Ishikawa (cell line): ENCODE results near the gene ARID1B.

ENCODE experiments used
- CREB1 ChIP-seq: IDR thresholded peaks from 2 replicates; pipeline ENCODE4 v1.6.1; 2012; ENCODE audit warnings: low read depth
- EGR1 ChIP-seq: IDR thresholded peaks from 2 replicates; pipeline ENCODE4 v1.6.1; 2012
- FOXM1 ChIP-seq: IDR thresholded peaks from 2 replicates; pipeline ENCODE4 v1.6.1; 2012; ENCODE audit warnings: low read depth, borderline replicate concordance
- RAD21 ChIP-seq: IDR thresholded peaks from 2 replicates; pipeline ENCODE4 v1.6.1; 2012; ENCODE audit warnings: low read depth
- YY1 ChIP-seq: IDR thresholded peaks from 2 replicates; pipeline ENCODE4 v1.6.1; 2012; ENCODE audit warnings: low read depth

DNA sequence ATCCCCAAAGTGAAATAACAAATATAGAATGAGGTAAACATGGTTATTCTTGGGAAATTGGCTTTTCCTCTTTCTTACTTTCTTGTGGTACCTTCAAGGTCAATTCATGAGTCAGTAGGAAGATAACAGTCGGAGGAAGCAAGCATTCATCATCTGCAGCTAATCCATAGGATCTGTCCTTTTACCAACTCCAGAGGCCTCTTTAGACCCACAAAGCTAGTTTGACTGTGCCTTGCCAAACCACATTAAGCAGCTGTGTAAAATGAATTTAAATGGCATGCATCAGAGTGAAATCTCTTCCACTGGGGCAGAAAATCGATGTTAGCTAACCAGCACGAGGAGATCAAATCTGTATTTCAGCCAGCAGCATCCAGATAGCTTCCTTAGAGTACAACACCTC lies 374.8 kb downstream of the ARID1B start:
- TF ChIP-seq YY1 (no peak), RAD21 (no peak), FOXM1 (no peak), CREB1 (no peak), EGR1 (no peak)
